Upper lobe of right lung (tissue), 1 donor: ENCODE data around the gene TIAM1. TPM values are rescaled to one million over a fixed set of nuclear protein-coding genes. Genes with fewer than 3 reads are reported as not detected.

Source experiments
- ATAC-seq: fragments of 200-7000 bp; cut with Tn5 transposase; one replicate; pipeline ENCODE4 v1.9.1; 2020; ENCODE audit warnings: mild to moderate bottlenecking, moderate library complexity
- DNase-seq: peaks from one replicate; pipeline ENCODE4 v3.0.0-alpha.2; 2020
- H3K27ac ChIP-seq: fragments of 200-600 bp; one replicate; pipeline ENCODE4 v1.8.0; 2022
- H3K27me3 ChIP-seq: fragments of 200-600 bp; one replicate; pipeline ENCODE4 v1.8.0; 2022; ENCODE audit warnings: mild to moderate bottlenecking
- H3K36me3 ChIP-seq: fragments of 200-600 bp; one replicate; pipeline ENCODE4 v1.8.0; 2022
- H3K4me1 ChIP-seq: fragments of 200-600 bp; one replicate; pipeline ENCODE4 v1.8.0; 2022
- H3K4me3 ChIP-seq: fragments of 200-600 bp; one replicate; pipeline ENCODE4 v1.8.0; 2022; ENCODE audit warnings: mild to moderate bottlenecking
- H3K9me3 ChIP-seq: fragments of 200-600 bp; one replicate; pipeline ENCODE4 v1.8.0; 2022
- intact Hi-C: fragments of 100-400 bp; cut with DNase I; formaldehyde crosslinking; loops from one replicate; pipeline ENCODE4 v1.11.0; 2022
- total RNA-seq: library from RNA; stranded (reverse); fragmentation: NEBNext Ultra II Directional; extraction: Animal tissue kit (Norgen Biotek cat#: 25700); gene quantifications from one replicate; pipeline ENCODE4 v1.2.1, GENCODE V29; 2021
- TF ChIP-seq, protein P1 (sequence below): fragments of 200-600 bp; IDR thresholded peaks from one replicate; pipeline ENCODE4 v1.8.0; 2022; ENCODE audit warnings: antibody characterized with exemption
- donor health status: DM: no; HTN: yes; CAD: no; lungs with severe emphysema.

Gene TIAM1
- total RNA-seq, 1 donor from 2014 or later: 27.3 TPM

DNA sequence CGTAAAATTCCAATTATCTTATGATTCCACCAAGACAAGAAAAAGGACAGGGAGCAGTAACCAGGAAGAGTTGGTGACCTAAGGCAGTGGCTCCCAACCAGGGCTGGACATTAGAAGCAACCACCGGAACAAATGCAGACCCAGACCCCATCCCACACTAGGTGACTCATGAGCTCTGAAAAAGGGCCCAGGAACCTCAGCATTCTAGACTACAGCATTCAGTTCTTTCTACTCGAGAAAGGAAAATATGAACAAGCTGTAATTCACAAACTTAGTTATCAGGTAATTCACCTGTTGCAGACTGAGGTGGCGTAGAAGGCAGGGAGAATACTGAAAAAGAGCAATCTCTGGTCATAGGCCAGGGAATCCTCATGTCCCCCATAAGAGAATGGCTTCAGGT is 167.3 kb downstream of the TIAM1 start:
- ATAC-seq: no peak
- no peak for DNase-seq
- Histone ChIP-seq H3K36me3 (no peaks in the 10 kb centered on the region), H3K27ac (no peak overlapping the region), H3K4me1 (peaks cover 30% of the 10 kb centered on the region), H3K4me3 (no peak overlapping the region), H3K27me3 (no peaks in the 10 kb centered on the region), H3K9me3 (no peaks in the 10 kb centered on the region)
- TF ChIP-seq, protein P1, sequence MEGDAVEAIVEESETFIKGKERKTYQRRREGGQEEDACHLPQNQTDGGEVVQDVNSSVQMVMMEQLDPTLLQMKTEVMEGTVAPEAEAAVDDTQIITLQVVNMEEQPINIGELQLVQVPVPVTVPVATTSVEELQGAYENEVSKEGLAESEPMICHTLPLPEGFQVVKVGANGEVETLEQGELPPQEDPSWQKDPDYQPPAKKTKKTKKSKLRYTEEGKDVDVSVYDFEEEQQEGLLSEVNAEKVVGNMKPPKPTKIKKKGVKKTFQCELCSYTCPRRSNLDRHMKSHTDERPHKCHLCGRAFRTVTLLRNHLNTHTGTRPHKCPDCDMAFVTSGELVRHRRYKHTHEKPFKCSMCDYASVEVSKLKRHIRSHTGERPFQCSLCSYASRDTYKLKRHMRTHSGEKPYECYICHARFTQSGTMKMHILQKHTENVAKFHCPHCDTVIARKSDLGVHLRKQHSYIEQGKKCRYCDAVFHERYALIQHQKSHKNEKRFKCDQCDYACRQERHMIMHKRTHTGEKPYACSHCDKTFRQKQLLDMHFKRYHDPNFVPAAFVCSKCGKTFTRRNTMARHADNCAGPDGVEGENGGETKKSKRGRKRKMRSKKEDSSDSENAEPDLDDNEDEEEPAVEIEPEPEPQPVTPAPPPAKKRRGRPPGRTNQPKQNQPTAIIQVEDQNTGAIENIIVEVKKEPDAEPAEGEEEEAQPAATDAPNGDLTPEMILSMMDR: no peak
- intact Hi-C loops: no loop called here

DNA sequence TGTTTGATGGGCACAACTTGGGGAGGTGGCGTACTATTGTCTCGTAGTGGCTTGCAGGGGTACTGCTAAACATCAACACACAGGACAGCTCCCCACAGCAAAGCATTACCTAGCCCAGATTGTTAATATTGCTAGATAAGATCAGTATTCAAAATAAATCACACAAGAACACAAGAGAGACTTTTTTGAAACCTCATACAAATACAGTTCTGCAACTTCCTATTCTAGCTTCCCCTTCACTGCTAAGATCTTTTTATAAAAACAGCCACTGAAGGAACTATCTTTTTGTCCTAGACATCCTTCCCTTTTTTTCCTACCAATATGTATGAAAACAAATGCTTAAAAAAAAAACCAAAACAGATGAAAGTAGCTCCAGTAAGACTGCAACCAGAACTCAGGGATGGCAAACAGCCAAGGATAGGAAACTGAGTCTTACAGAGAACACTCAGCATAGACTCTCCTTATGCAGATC is 167.9 kb downstream of the TIAM1 start:
- TF ChIP-seq, protein P1: no peak
- Histone ChIP-seq H3K9me3 (no peaks in the 10 kb centered on the region), H3K27ac (peak overlapping the region; percentile 2), H3K36me3 (no peaks in the 10 kb centered on the region), H3K4me3 (no peak overlapping the region), H3K4me1 (peaks cover 30% of the 10 kb centered on the region), H3K27me3 (no peaks in the 10 kb centered on the region)
- DNase-seq: no peak
- intact Hi-C loops: no loop called here
- ATAC-seq: peak; percentile 26

DNA sequence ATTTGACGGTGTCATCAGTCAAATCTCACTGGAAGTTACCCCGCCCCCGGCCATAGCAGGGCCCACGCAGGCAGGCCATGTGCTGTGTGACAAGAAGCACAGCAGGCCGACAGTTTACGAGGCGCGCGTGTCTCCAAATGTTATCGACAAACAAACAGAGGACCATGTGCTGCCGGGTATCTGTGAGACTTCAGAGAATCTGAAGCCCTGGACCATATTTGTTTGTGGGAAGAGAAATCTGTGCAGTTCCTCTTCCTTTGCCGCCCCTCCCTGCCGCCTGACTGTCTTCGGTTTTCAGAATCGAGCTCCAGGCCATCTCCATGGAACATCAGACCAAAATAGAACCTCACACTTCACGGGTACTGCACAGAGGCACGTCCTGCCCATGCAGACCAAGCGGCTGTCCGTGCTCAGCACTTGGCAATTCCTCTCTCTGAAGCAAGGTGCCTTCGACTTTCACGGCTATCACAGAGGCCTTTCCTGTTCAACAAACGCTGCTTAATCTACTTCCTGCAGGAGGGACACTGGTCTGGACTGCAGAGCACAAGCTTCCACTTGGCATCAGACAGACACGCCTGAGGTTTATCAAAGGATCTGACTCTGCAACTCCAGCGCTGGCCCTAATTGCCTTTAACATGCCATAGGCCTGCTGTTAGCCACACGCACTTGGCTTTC is 170.0 kb downstream of the TIAM1 start:
- Histone ChIP-seq H3K9me3 (no peaks in the 10 kb centered on the region), H3K27me3 (no peaks in the 10 kb centered on the region), H3K4me1 (peaks cover 30% of the 10 kb centered on the region), H3K4me3 (no peak overlapping the region), H3K27ac (peak overlapping the region; percentile 2), H3K36me3 (no peaks in the 10 kb centered on the region)
- ATAC-seq (peak; percentile 82), DNase-seq (no peak)
- intact Hi-C loops: no loop called here
- TF ChIP-seq, protein P1: no peak

DNA sequence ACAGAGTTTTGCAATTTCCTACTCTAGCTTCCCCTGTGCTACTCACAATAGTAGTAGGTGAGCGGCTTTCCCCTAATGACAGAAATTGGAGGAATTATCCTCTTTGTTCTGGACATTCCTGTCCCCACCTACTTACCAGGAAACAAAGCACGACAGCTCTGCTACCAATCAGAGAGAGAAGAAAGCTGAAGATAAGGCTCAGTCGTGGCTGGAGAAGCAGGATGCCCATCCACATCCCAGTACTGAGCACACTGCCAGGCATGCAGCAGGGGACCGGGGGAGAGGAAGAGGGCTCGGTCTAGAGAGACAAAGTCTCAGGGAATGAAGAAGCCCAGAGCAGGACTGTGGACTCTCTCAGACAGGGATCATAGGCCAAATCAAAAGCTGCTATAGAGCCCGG is 171.7 kb downstream of the TIAM1 start:
- no peak for DNase-seq
- H3K36me3 ChIP-seq: no peaks in the 10 kb centered on the region
- H3K4me1 ChIP-seq: peaks cover 25% of the 10 kb centered on the region
- intact Hi-C loops: no loop called here
- TF ChIP-seq, protein P1: no peak
- no peak overlapping the region for H3K4me3 ChIP-seq
- no peak for ATAC-seq
- H3K27me3 ChIP-seq: no peaks in the 10 kb centered on the region
- H3K9me3 ChIP-seq: no peaks in the 10 kb centered on the region
- no peak overlapping the region for H3K27ac ChIP-seq

DNA sequence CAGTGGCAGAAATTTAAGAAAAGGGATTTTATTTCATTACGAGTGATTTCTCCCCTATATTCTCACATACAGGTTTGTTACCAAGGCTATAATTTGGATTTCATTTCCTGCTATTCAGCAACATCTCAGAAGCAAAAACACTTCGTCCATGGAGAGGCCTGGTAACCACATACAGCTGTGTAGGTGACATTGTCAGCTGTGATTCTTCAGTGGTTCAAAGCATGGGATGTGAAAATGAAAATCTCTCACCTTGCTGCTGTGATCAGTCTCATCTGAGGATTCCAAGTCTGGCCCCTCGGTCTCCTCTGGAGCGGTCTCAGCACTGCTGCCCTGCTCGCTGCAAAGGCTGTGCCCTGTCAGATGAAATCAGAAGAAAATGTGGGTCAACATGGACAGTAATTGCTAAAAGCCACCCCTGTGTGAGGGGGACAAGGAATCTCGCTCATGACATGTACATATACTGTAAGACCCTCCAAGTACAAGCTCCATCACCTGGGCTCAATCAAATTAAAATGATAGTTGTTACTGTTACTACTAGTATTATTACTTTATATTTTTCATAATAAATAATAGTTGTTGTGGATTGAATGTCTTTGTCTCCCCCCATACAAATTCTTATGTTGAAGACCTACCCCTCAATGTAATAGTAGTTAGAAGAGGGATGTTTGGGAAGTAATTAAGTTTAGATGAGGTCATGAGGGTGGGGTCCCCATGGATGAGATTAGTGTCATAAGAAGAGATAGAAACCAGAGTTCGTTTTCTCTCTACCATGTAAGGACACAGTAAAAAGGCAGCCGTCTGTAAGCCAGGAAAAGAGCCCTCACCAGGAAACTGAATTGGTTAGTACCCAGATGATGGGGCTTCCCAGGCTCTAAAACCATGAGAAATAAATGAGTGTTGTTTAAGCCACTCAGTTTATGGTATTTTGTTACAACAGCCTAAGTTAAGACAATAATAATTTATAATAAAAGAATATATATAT is 179.1 kb downstream of the TIAM1 start:
- no peaks in the 10 kb centered on the region for H3K36me3 ChIP-seq
- H3K27me3 ChIP-seq: no peaks in the 10 kb centered on the region
- H3K4me1 ChIP-seq: no peaks in the 10 kb centered on the region
- ATAC-seq (no peak), DNase-seq (no peak)
- no peak overlapping the region for H3K27ac ChIP-seq
- TF ChIP-seq, protein P1: no peak
- H3K4me3 ChIP-seq: no peak overlapping the region
- intact Hi-C loops: no loop called here
- H3K9me3 ChIP-seq: no peaks in the 10 kb centered on the region
